ENCODE results near the gene LZTS3. TPM values are rescaled to one million over a fixed set of nuclear protein-coding genes. Genes with fewer than 3 reads are reported as not detected.

Gene LZTS3
- total RNA-seq, 4 donors from 2014 or later, result 4.4 to 9.7 (median 7.7) TPM

DNA sequence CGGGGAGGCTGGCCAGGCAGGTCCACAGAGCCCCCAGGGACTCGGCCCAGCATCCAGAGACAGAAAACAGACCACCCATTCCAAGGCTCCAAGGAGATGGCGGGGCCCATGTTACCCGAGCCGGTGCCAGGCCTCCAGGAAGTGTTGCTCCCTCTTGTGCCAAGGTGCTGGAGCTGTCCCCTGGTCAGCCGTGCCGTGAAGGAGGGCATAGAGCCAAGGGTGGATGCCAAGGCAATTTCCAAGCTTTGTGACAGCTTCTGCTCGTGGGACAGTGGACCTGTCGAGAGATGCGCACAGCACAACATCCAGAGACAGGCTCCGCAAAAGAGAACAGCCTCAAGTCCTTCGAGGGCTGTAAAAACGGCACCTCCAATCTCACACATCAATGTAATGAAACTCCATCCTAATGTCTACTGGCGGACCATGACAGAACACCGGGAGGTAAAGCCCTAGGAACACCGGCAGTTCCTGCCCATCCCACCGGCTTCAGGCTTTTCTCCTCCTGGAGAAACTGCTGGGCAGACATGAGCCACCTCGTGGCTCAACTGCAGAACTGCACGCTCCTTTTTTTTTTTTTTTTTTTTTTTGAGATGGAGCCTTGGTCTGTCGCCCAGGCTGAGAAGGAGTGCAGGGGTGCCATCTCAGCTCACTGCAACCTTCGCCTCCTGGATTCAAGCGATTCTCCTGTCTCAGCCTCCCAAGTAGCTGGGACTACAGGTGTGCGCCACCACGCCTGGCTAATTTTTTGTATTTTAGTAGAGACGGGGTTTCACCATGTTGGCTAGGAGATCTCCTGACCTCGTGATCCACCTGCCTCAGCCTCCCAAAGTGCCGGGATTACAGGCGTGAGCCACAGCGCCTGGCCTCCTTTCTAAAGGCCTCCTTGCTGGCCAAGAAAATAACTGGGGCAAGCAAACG lies 57.9 kb downstream of the LZTS3 start:
- intact Hi-C loops (cut with DNase I; ENCODE audit: low total_unique reads), result no loop called here
- DNase-seq (ENCODE audit: low spot score in 2 of 2), result no peak
- no peak overlapping the region for H3K4me3 ChIP-seq (ENCODE audit: low read depth, poor library complexity, severe bottlenecking)
- 53% methylated on average over 30 of the region's 30 CpGs for WGBS, 2 donors
- TF ChIP-seq CTCF (IDR thresholded peaks at IDR 0.05) (peak in 1 of 3 donors; percentile 6), POLR2A (IDR thresholded peaks at IDR 0.05) (no peak)

Other genes with a start within 250 kb of the LZTS3 start
- not detected for gene GNRH2, start 129.9 kb downstream of the LZTS3 start, total RNA-seq
- gene MRPS26, start 127.5 kb downstream of the LZTS3 start, total RNA-seq, result 10 to 100 TPM; 71.5 to 86.4 (median 76.5) TPM
- not detected for gene OXT, start 101.9 kb downstream of the LZTS3 start, total RNA-seq
- not detected for gene AVP, start 88.8 kb downstream of the LZTS3 start, total RNA-seq
- gene FASTKD5, start 13.7 kb downstream of the LZTS3 start, total RNA-seq, result 10 to 100 TPM; 14.3 to 18.1 (median 15.9) TPM
- gene UBOX5, start 13.7 kb downstream of the LZTS3 start, total RNA-seq, result 10 to 100 TPM in 3 of 4 donors, 1 to 10 TPM in 1; 6.1 to 12.7 (median 11.9) TPM
- gene DDRGK1, start 31.1 kb upstream of the LZTS3 start, total RNA-seq, result 100 to 1,000 TPM in 1 of 4 donors, 10 to 100 TPM in 3; 53.6 to 109 (median 89.0) TPM
- 10 to 100 TPM; 39.3 to 55.8 (median 46.8) TPM for gene ITPA, start 35.9 kb upstream of the LZTS3 start, total RNA-seq
- 10 to 100 TPM in 3 of 4 donors, 1 to 10 TPM in 1; 4.5 to 26.0 (median 14.0) TPM for gene SLC4A11, start 65.6 kb upstream of the LZTS3 start, total RNA-seq
- 10 to 100 TPM in 1 of 4 donors, 1 to 10 TPM in 3; 7.1 to 11.5 (median 8.4) TPM for gene DNAAF9, start 234.1 kb upstream of the LZTS3 start, total RNA-seq